ENCODE results near the gene VPS13C.

The VPS13C gene

DNA sequence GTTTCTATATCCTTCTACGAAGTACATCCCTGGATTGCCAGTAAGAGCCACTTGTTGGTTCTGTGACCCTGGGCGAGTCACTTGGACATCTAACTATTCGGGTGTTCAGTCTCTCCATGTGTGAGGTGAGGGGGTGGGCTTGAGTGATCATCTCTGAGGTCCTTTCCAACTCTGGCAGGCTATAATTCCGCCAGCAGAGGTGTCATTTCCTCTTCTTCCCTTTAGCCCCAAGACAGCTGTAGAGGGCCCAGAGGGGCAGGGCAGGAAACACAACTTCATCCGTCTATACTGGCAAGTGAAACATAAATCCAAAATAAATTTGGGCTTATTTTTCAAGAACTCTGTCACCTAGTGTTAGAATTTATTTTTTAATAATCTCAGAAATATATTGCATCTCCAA is 44.6 kb upstream of the VPS13C start:
- H3K27ac ChIP-seq = no peak overlapping the region
- TF ChIP-seq, protein P1, sequence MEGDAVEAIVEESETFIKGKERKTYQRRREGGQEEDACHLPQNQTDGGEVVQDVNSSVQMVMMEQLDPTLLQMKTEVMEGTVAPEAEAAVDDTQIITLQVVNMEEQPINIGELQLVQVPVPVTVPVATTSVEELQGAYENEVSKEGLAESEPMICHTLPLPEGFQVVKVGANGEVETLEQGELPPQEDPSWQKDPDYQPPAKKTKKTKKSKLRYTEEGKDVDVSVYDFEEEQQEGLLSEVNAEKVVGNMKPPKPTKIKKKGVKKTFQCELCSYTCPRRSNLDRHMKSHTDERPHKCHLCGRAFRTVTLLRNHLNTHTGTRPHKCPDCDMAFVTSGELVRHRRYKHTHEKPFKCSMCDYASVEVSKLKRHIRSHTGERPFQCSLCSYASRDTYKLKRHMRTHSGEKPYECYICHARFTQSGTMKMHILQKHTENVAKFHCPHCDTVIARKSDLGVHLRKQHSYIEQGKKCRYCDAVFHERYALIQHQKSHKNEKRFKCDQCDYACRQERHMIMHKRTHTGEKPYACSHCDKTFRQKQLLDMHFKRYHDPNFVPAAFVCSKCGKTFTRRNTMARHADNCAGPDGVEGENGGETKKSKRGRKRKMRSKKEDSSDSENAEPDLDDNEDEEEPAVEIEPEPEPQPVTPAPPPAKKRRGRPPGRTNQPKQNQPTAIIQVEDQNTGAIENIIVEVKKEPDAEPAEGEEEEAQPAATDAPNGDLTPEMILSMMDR (IDR thresholded peaks at IDR 0.05) = no peak
- TF ChIP-seq ZFX (IDR thresholded peaks at IDR 0.05; ENCODE audit: borderline replicate concordance) = no peak

DNA sequence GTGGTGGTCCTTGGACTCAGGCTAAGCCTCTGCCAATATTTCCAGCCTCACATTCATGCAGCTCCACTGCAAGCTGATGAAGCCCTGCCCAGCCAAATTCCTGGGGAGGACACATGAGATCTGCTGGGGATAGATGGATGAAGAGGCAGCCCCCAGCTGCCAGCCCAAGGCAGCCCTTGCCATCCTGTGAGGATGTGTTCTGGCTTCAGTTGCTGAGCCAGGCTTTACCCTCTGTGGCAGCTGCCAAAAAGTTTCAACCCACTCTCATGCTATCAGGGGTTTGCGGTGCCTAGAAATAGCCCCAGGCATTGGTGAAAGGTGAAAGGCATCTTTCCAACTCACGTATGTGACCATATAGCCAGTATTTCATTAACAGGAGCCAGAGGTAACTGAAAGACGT is 44.2 kb upstream of the VPS13C start:
- TF ChIP-seq ZFX (IDR thresholded peaks at IDR 0.05; ENCODE audit: borderline replicate concordance) = no peak
- TF ChIP-seq, protein P1 (IDR thresholded peaks at IDR 0.05) = no peak
- H3K27ac ChIP-seq = no peak overlapping the region

DNA sequence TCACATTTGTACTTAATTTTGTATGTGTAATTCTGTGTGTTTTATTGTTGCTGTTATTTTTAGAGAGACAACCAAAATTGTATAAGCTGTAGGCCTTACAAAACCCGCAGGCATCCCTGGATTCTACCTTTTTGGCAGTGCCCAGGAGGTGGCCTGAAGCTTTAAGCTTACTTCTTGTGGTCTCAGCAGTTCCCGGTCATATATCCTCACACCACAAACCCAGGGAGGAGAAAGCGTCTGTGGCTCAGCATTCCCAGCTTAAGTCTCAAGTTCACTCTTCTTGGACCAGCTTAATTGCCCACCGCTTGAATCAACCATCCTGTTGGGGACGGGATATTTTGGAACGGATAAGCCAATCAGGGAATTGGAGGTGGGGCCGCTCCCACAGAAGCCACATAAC is 43.2 kb upstream of the VPS13C start:
- TF ChIP-seq, protein P1 (IDR thresholded peaks at IDR 0.05) = no peak
- TF ChIP-seq ZFX (IDR thresholded peaks at IDR 0.05; ENCODE audit: borderline replicate concordance) = no peak
- H3K27ac ChIP-seq = no peak overlapping the region

GRCh38 chr15:62099094-62099601 is 38.9 kb upstream of the VPS13C start:
- H3K27ac ChIP-seq = no peak overlapping the region
- no peak for TF ChIP-seq ZFX (IDR thresholded peaks at IDR 0.05; ENCODE audit: borderline replicate concordance)
- TF ChIP-seq, protein P1 (IDR thresholded peaks at IDR 0.05) = no peak

DNA sequence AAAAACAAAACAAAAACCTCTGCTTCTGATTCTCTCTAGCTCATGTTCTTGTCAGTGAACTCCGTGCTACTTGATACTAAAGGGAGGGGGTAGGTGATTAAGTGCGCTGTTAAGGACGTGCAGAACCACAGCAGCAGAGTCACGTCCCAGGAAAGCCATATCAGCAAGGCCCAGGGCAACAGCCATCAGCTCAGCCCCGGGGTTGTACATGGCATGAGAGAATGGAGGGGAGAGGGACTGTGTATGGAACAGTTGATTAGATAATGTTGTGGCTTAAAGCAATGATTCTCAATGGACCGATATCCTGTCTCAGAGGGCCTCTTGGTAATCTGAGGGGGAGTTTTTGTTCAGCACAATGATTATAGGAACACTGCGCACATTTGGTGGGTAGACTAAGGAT is 34.1 kb upstream of the VPS13C start:
- TF ChIP-seq, protein P1 (IDR thresholded peaks at IDR 0.05) = no peak
- TF ChIP-seq ZFX (IDR thresholded peaks at IDR 0.05; ENCODE audit: borderline replicate concordance) = no peak
- H3K27ac ChIP-seq = no peak overlapping the region

DNA sequence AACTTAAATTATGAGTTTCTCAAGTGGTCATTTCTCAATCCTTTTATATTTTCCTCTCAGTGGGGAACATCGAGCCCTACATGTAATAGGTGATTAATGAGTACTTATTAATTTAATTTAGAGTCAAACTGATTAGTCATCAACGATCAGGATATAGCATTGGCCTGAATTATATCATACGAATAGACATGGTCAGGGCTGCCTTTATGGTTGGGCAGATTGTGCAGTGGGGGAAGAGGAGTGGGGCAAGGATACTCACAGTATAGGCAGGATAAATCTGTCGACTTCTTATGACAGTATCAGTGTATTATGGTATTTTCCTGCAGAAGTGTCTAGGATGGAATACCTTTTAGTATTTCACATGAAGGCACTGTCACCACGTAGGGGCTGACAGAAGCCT is 33.6 kb upstream of the VPS13C start:
- TF ChIP-seq, protein P1 (IDR thresholded peaks at IDR 0.05) = no peak
- no peak for TF ChIP-seq ZFX (IDR thresholded peaks at IDR 0.05; ENCODE audit: borderline replicate concordance)
- no peak overlapping the region for H3K27ac ChIP-seq

DNA sequence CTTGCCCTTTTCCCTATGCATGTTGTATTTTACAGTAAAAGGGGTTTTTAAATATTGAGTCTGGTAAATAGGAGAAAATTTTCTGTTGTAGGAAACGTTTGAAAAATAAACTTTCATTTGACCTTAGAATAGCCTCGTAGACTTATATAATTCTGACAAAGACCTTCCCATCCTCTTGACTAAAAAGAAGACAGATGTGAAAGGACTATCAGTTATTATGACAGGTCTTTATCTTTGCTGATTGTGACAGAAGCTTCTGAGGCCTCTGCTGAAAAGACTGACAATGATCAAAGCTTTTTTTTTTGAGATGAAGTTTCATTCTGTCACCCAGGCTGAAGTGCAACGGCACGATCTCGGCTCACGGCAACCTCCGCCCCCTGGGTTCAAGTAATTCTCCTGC is 30.7 kb upstream of the VPS13C start:
- no peak overlapping the region for H3K27ac ChIP-seq
- TF ChIP-seq, protein P1 (IDR thresholded peaks at IDR 0.05) = no peak
- no peak for TF ChIP-seq ZFX (IDR thresholded peaks at IDR 0.05; ENCODE audit: borderline replicate concordance)

Measured in 22Rv1 (cell line).